Measurements from ENCODE around the gene CTU2.

CTU2 gene

DNA sequence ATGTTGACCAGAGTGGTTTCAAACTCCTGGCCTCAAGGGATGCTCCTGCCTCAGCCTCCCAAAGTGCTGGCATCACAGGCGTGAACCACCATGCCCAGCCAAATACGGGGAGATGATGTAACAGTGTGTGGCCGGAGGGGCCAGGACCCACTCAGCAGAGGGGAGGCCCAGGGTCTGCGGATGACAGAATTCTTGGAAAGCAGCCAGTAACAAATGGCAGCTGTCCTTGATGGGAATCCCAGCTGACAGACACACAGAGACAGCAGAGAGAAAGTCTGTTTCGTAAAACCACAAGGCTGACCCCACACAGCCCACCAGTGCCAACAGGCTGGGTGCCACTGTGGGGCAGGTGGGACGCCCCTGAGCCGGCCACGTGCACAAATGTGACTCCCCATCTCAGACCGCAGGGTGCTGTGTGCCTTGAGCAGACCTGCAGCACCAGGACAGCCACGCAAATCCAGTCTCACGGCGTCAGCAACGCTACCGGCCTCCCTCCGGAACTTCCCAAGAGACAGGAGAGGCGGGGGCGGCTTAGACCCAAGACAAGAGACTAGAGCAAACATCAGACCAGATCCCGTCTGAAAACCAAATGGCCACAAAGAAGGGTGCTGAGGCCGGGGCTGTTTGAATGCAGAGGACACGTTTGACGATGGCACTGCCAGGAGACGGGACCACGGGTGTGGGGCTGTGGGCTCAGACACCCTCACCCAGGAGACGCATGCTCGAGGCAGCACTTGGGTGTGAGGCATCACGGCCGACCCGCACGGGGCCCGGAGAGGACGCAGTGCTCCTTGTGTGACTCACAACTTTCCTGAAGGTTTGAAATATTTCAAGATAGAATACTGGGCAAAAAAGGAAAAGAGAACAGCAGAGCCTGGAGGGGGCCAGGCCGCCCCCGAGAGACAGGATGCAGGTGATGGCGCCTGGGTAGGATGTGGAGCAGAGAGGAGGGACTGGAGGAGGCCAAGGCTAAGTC, 24.6 kb downstream of the CTU2 start:
- DNase-seq (ENCODE audit: low read depth, low spot score), result no peak

- no peak for DNase-seq (ENCODE audit: low read depth, low spot score)
Observed at GRCh38 chr16:88731699-88732098, 25.4 kb downstream of the CTU2 start.

DNA sequence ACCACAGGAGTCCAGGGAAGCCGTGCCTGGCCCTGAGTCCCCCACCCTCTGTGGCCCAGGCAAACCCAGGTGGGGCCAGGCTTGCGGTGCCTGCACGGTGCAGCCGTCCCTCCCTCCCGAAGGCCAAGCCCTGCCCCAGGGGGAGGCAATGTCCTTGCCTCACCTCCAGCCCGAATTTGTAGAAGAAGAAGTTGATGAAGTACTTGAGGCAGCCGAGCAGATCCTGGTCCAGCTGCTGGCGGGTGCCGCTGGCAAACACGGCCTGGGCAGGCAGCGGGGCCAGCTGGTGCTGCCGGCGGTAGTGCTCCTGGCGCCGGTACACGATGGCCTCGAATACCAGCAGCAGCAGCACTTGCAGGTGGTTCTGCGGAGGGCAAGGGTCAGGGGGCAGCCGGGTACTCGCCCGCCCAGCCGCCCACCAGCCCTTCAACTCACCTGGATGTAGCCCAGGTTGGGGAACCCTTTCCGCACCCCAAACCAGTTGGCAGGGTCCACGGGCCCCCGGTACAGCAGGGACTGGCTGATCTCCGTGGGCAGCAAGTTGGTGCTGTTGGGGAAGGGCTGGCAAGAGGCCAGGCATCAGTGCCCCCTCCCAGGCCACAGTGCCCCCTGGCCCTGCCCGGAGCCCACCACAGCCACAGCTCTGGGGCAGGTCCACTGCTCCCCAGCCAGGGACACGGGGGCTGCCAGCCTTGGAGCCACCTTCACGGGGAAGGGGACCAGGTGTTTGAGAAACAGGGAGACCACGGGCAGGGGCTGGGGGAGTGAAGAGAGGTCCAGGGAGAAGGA, 26.1 kb downstream of the CTU2 start:
- no peak for DNase-seq (ENCODE audit: low read depth, low spot score)

GRCh38 chr16:88732961-88733294, 26.6 kb downstream of the CTU2 start:
- no peak for DNase-seq (ENCODE audit: low read depth, low spot score)

DNA sequence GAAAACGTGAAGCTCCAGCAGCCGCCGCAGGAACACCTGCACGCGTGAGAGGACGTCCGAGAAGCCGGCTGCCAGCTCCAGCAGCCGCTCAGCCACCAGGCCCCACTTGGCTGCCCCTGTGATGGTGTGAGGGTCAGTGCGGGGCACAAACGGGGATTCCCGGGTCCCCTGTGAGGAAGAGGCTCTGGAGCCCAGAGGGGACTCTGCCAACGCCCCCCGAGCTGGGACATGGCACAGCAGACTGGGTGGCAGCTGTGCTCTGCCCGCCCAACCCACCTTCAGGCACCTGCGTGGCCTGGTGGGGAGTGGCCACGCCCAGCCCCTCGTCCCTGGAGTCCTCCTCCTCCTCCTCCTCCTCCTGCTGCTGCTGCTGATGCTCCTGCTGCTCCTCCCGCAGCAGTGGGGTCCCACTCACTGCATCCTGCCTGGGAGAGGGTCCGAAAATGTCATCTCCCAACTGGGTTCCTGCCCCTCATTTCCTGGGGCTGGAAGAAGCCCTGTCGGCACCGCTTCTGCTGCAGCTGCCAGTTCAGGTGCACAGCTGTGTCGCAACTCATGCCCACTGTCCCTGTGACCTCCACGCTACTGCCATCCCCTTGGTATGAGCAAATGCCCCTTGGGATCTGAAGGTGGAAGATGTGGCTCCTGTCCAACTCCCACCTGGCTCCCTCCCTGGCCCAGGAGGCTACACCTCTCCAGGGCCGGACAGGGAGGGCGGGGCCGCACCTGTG, 27.5 kb downstream of the CTU2 start:
- DNase-seq (ENCODE audit: low read depth, low spot score), result no peak

DNA sequence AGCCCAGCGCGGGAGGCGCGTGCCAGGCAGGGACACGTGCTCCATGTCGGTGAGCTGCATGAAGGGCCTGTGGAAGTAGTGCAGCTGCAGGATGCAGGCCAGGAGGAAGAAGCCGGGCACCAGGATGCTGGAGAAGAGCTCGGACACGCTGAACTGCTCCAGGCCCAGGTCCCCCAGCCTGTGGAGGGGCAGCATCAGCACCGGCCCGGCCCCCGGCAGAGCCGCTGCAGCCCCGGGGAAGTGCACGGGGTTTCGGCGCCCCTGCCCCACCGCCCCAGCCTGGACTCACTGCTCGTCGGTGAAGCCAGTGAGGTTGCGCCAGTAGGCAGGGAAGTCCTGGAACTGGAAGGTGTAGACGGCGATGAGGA, 28.0 kb downstream of the CTU2 start:
- no peak for DNase-seq (ENCODE audit: low read depth, low spot score)

DNA sequence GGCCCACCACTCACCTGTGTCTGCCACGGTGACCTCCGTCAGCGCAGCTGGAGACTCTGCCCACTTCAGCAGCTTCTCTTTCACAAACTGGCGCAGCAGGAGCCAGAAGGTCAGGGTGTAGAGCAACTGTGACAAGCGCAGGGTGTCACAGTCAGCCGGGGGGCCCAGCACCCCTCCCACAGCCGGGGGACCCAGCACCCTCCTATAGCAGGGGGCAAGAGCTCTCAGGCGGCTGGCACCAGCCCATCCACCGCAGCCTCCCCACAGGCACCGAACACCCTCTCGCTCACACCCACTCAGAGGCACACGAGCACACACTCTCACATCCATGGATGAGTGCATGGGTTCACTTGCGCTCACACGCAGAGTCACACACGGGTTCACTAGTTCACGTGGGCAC, 28.8 kb downstream of the CTU2 start:
- no peak for DNase-seq (ENCODE audit: low read depth, low spot score)

DNA sequence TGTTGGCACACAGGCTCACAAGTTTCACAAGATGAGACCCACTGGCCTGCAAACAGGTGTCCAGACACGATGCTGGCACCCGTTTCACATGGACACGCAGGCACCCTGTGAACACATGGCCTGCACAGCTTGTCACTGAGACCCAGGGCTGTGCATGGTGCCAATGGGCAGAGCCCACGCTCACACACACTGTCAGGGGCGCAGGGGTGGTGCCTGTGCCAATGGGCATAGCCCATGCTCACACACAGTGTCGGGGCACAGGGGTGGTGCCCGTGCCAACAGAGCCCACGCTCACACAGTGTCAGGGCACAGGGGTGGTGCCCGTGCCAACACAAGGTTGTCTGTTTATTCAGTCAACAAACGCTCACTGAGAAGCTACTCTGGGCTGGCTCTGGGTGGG, 29.3 kb downstream of the CTU2 start:
- no peak for DNase-seq (ENCODE audit: low read depth, low spot score)

- no peak for DNase-seq (ENCODE audit: low read depth, low spot score)
Observed at GRCh38 chr16:88736088-88736487, 29.8 kb downstream of the CTU2 start.

- DNase-seq (ENCODE audit: low read depth, low spot score), result no peak
Observed at GRCh38 chr16:88736496-88736895, 30.2 kb downstream of the CTU2 start.

GRCh38 chr16:88737298-88738150, 31.2 kb downstream of the CTU2 start:
- peak; percentile 27 for DNase-seq (ENCODE audit: low read depth, low spot score)

DNA sequence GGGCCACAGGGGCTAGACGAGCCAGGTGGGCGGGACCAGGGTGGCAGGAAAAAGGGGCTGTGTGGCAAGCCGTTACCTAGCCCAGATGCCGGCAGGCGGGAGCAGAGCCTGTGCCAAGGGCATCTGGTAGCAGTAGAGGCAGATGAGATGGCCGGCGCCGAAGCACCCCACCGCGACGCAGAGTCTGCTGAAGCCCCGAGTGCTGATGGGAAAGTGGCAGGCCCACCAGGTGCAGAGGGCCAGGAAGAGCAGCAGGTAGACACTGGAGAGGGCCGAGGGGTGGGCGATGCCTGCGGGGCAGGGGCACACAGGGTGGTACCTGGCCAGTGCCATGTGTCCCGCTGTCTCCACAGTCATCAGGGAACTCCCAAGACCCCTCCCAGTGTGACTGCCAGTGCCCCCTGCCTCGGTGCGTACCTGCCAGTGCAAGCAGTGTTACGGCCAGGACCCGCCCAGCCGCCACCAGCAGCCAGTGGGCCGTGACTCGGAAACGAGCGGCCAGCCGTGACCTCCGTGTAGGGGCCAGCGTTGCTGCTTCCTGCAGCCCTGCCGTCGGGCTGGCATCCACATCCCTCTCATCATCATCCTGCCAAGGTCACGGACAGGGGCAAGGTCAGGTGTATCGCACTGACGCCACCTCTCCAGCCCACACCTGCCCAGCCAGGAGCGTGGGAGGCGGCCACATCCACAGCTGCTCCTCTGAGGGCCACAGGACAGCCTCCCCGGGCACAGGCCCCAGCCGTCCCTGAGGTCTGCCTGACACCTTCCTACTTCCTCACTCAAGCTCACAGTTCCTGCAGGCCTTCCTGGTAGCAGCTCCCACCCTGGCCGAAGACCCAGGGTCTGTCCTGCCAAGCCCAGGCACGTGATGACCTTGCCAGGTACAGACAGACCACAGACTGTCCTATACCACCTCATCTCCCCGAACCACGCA, 32.1 kb downstream of the CTU2 start:
- no peak for DNase-seq (ENCODE audit: low read depth, low spot score)

DNA sequence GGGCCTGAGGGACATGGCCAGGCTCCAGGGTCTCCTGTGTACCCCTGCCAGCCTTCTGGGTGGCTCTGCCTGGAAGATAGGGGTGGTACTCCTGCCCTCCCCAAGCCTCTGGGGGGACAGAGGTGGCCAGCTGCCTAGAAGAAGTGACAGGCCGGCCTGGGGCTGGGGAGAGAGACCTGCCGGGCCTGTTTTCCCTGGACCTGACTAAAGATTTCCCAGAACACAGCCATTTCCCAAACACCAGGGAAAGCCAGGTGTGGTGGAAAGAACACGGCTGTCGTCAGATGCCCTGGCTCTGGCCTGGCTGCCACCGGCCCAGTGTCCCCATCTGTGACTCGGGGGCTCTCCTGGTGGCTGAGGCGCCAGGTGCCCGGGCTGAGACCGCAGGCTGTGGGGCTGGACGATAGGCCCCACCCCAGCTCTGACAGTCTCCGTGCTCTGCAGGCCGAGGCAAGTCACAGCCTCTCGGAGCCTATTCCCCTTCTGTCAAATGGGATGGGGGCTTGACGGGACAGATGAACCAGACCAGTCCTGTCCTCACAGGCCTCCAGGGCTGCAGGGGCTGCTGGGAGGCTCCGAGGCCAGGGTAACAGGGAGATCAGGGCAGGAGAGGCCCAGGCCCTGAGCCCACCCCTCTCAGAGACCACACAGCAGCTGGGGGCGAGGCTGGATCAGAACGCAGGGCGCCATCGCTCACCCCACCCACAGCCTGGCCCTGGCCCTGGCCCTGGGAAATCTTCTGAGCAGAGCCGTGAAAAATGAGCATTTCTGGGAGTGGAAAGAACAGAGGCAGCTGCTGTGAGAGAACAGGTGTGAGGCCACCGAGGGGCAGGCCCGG, 33.1 kb downstream of the CTU2 start:
- DNase-seq (ENCODE audit: low read depth, low spot score), result no peak

DNA sequence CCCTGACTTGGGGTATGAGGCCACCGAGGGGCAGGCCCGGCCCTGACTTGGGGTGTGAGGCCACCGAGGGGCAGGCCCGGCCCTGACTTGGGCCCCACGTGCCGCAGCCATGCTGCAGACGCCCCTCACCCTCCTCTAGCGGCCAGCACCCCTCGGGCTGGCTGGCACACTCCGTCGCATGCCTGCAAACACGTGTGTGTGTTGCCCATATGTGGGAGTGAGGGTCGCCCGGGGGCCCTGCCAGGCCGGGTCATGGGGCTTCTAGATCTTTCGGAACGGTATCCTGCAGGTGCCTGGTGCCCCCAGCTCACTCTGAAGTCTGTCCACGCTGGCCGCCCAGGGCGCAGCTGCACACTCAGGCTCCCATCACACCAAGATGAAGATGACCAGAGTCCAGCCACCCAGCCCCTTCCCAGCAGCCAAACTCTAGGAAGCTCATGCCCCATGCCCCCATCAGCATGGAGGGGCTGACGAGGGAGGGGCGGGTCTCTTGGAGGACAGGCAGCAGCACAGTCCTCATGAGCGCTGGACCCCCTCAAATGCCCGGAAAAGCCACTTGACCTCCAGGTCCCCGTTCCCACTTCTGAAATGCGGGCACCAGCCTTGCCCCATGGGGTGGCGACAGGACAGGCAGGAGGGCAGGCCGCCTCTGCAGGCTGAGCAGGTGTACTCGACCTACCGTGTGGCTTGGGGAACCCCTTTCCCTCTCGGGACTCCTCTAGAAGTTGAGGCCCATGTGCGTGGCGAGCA, 33.8 kb downstream of the CTU2 start:
- no peak for DNase-seq (ENCODE audit: low read depth, low spot score)

DNA sequence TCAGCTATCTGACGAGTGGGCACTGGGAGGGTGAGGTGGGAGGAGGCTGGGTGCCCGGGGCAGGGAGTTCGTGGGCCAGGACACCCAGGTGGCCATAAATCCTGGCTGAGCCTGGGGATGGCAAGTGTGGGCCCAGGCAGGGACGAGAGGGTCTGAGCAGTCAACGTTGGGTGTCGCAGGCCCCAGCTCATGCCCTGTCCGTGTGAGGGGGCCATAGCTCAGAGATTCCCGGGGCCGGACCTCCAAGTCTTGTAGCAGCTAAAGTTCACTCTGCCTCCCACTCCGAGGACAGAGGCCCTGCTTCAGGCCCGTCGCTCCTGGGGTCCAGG, 34.4 kb downstream of the CTU2 start:
- DNase-seq (ENCODE audit: low read depth, low spot score), result no peak

DNA sequence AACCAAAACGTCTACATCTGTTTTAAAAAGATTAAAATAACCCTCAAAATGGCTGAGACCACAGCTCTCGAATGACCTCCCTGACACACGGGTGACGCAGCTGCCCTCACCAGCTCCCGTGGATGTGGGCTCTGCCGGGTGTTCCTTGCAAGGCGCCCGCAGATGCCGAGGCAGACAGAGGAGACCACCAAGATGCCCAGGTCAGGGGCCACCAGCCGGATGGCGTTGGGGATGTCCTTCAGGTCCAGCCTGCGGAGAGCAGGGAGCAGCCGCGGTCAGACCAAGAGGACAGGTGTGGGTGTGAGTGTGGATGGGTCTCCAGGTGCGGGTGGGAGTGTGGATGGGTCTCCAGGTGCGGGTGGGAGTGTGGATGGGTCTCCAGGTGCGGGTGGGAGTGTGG, 35.1 kb downstream of the CTU2 start:
- DNase-seq (ENCODE audit: low read depth, low spot score), result no peak

DNA sequence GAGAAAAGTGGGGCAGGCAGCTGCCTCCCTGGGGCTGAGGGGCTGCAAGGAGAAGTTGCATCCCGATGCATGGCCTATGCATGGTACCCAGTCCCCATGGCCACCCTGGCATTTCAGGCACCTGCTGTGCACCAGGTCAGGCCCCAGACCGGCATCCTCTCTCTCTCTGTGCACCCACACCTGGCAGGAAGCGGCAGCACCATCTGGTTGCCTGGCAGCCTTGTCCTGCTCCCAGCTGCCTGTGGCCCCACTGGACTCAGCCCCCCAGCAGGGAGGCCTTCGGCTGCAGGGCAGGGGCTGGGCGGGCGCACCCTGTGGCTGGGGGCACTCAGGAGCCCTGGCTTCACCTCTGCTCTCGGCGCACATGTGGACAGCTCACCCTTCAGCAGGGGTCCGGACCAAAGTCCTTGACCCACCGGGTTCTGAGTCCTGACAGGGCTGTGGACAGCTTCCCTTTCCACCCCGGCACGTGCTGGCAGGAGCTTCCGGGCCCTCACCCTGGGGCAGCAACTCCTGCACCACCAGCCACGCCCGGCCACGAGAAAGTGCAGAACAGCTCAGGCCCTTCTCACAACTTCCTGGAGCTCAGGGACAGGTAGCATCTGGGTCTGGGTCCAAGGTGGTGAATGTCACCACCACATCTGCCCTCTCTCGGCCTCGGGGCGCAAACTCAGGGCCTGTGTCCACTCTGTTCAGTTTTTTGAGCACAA, 36.7 kb downstream of the CTU2 start:
- DNase-seq (ENCODE audit: low read depth, low spot score), result no peak
